Measurements from ENCODE around the gene HEXD.
"Not testable (repeated sequence)": the region's sequence is repeated elsewhere in the genome, so short reads cannot be mapped to it uniquely, and the experiment has no call there.

The HEXD gene

DNA sequence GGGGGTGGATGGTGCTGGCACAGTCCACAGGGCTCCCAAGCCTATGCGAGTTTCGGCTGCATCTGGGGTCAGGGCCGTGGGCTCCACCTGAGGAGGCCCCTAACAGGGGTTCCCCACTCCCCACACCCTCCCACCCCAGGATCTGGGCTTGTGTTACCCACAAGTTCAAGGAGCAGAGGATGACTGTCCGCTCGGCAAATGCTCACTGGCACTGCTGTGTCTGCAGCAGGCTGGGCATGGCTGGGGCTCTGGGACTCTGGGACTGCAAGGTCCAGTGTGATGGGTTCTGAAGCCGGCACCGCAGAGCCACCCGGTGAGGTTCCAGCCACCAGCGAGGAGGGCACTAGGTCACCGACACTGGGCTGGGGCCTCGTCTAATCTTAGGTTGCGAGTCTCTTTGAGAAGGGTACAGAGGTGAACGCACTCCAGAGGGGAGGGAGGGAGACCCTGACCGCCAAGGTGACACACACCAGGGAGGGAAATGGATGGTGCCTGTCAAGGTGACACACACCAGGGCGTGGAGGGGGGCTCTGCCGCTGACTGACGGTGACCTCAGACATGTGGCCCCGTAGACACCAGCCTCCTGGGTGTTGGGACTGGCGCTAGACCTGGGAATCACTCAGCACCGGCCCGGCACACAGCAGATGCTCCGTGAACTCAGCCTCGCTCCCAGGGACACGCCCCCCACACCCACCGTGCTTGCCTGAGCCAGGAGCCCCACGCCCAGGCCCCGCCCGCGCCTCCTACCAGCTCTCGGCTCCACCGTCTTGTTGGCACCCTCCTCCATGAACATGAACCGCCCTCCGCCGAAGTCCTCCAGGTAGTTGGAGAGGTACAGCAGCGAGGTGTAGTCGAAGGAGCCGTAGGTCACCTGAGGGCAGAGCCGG is 20.5 kb upstream of the HEXD start:
- no peak for DNase-seq

DNA sequence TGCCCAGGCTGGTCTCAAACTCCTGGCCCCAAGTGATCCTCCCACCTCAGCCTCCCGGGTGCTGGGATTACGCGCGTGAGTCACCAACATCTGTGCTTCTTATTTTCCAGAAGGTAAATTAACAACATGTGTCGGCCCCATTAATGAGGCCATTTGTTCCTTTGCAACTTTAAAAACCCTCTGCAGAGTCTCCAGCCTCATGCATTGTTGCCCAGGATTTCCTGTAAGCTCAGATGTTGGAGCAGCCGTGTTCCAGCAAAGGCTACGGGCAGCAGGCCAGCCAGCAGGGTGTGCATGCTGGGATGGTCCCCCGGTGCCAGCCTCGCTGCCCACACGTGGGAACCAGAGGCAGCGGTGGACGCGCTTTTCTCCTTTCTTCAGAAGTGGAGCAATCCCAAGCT is 19.1 kb upstream of the HEXD start:
- DNase-seq: peak in 6 of 14 donors; percentile 8 to 78 (median 16)

DNA sequence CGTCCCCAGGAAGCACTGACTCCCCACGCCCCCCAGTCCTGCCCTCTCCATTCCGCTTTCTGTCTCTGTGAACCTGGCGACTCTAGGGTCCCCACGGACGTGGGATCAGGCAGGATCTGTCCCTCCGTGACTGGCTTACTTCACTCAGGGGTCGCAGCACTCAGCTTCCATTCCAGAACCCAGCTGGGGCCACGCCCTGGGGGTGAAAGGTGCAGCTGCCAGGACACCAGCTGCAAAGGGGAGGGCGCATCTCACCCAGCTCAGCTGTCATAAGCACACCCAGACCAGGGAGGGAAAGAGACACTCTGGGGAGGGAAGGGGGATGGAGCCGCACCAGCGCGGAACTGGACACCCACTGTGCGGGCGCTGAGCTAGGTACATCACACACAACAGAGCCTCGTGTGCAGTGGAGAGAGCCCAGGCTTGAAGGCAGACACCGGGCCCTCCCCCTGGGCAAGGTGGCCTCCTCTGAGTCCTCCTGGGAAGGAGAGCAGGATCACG is 18.5 kb upstream of the HEXD start:
- no peak for DNase-seq

DNA sequence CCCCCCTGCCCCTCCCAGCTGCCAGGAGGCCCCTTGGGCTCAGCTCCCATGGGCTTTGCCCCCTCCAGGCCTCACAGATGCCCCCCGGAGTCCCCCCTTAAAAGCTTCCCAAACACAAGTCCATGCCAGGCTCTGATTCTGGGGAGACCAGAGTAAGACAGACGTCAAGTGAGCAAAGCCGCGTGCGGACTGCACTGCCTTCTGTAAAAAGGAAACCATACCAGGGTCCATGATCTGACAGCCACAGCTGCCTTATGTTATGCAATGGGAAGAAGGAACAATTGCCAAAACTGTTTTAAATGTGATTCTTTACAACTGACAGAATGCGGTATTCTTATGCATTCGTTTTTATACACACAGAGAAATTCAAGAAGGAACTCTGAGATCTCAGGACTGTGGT is 17.9 kb upstream of the HEXD start:
- no peak for DNase-seq

DNA sequence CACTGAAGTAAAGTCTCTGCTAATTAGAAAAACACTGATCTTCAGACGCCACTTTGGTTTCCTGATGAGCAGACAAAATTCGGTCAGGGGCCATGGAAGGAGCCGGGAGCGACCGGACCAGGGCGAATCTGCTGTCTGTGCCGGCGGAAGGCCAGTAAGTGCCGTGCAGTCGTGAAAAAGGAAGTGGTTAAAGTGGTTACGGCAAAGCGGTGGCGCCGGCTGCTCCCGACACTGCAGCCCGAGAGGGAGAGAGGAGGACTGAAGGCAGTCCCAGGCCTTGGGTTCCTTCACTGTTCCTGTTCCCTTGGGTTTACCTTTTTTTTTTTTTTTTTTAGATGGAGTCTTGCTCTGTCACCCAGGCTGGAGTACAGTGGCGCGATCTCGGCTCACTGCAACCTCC is 17.3 kb upstream of the HEXD start:
- peak in 7 of 14 donors; percentile 1 to 28 (median 16) for DNase-seq

DNA sequence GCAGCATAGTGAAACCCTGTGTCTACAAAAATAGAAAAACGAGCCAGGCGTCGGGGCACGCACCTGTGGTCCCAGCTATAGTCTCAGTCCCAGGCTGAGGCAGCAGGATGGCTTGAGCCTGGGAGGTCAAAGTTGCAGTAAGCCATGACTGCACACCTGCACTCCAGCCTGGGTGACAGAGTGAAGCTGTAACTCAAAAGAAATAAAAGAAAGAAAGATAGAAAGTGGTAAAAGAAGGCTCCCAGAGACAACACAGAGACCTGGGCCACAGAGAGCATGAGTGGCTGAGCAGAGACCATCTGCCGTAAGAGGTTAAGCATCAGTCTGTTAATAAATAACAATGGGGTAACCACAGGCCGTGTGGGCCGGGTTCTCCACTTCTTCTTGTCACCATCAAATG is 15.3 kb upstream of the HEXD start:
- no peak for DNase-seq

DNA sequence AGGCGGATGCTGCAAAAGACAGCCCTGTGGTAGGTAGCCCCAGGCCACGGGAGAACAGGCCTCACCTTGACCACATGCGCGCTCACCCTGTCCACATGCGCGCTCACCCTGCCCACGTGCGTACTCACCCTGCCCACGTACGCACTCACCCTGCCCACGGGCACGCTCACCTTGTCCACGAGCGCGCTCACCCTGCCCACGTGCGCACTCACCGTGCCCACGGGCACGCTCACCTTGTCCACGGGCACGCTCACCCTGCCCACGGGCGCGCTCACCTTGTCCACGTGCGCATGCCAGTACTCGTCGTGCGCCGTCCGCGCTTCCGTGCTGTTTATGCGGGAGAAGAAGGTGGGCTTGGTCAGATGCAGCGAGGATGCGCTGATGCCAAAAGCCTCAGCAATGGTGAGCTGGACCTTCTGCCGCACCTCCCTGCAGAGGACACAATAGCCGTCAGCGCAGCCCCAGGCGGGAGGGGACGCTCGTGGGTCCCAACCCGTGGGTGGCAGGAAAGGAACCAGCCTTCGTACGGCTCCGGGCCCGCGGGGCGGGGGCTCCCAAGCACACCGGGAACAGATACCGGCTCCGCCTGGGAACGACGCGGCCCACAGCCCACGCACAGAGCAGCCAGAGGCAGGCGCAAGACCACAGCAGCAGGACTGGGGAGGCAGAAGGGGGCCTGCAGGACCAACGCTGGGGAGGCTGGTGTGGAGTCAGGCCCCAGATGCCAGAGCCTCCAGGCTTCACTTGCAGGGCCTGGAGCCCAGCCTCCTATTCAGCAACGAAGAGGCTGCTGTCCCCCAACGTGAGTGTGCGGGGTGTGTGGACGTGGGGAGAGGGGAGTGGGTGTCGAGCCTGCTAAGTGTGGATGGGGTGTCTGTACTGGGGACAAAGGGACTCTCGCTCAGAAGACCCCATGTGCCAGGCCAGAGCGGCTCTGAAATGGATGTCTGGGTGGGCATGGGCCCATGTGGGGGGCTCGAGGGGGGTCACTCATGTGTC is 14.2 kb upstream of the HEXD start:
- no peak for DNase-seq

DNA sequence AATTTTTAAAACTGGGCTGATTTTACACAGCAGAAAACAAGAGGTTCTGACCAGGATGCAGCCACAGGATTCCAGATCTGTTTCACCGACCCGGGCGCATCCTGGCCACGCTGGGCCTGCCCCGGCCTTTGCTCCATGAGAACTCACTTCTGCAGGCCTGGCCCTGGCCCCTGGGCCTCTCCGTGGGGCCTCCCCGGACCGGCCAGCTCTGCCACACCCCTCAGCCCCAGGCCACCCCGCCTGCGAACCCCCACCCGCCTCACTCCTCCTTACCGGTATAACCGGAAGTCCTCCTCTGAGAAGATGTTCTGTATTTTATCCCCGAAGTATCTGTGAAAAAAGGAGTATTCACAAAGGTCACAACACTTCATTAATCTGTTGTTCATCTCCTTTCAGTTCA is 13.1 kb upstream of the HEXD start:
- no peak for DNase-seq

DNA sequence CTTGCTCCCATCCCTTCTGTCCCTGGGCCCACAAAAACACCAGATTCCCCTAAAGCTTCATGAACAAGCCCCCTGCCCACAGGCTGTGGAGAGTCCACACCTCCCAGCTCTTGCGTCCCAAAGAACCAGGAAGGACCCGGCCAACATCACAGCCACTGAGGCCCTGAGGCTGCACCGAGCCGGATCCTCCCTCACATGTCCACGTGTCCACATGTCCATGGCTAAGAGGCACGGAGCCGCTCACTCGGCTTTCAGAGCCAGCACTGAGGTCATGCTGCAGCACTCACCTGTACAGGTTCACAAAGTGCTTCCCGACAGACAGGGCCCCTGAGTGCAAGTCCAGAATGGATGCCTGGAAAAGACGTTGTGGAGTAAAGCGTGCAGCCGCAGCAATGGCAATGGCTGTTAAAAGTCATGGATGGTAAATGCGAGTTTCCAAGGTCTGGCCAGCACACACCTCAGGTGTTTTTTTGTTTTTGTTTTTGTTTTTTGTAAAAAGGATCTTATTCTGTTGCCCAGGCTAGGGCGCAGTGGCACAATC is 11.9 kb upstream of the HEXD start:
- no peak for DNase-seq

DNA sequence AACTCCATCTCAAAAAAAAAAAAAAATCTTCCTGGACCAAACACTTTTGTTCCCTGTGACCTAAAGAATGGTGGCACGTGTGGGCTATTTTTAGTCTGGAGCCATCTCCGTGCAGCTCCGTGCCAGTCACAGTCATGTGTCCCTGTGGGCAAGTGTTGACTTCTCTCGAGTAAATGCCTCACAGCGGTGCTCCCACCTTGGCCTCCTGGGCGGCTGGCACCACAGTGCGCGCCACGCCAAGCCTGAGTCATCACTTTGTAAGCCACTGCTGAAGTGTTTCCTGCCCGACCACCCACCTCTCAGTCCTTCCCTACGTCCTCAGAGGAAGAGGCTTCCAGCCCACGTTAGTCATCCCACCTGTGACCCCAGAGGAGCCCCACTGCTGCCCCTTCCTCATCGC is 10.9 kb upstream of the HEXD start:
- DNase-seq: no peak

DNA sequence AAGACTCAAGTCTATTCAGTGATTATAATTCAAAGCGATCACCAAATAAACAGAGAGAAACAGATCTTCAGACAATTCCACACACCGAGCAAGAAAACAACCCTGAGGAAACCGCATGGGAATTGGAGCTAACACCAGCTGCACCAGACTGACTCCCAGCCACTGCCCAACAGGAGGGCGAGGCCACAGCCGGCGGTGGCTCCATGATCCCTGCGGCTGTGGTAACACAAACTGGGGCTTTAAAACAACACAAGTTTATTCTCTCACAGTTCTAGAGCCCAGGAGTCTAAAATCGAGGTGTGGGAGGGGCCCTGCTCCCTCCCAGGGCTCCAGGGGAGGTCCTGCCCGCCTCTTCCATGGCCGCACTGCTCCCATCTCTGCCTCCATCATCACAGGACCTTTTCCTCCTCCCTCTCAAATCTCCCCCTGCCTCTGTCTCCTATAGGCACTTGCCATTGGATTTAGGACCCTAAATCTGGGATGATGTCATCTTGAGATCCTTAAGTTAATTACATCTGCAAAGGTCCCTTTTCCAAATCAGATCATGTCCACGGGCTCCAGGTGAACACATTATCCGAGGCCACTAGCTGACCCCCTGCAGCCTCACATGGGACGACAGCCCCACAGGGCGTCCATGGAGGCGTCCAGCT is 9.7 kb upstream of the HEXD start:
- DNase-seq: no peak

DNA sequence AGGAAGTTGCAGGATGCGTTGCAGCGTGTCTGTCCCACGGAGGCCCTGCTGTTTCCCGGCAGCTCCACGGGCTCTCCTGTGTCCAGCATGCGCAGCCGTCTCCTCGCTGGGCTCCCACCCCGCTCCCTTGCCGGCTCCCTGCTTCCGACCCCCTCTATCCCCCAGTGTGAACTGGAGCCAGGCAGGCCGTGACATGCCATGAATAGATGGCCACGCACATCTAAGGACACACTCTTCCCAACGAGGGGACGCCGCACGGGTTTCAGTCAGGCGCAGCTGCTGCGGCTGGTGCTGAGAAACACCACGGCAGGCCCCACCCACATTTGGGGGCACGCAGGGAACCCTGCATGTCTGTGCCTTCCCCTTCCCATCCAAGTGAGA is 9.2 kb upstream of the HEXD start:
- no peak for DNase-seq

DNA sequence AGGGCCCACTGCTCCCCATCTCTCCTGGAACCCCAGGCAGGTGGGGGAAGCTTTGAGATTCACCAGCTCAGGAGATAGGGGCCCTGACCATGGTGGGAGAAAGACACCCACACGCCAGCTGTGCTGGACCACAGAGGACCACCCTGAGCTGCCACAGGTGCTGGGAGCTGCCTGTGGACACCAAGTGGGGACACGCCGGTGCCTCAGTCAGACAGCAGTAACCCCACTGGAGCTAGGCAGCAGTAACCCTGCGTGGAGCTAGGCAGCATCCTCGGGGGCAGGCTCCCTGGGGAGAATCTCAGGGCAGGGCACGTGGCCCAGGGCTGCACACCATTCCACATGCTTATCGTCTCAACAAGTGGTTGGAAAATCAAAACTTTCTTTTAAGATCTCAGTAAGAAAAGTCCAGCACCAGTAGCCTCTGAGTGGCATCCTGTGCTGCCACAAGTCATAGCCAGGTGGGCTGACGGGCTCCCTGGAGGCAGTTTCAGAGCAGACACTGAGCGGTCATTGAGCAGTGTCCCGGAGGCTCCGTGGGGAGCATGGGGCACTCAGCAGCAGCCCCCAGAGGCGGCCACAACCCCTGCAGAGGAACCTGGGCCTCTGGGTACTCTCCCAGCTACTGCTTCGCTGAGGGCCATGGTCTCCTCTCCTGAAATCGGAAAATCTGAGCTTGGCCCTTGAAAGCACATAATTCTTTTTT is 8.0 kb upstream of the HEXD start:
- DNase-seq: no peak

DNA sequence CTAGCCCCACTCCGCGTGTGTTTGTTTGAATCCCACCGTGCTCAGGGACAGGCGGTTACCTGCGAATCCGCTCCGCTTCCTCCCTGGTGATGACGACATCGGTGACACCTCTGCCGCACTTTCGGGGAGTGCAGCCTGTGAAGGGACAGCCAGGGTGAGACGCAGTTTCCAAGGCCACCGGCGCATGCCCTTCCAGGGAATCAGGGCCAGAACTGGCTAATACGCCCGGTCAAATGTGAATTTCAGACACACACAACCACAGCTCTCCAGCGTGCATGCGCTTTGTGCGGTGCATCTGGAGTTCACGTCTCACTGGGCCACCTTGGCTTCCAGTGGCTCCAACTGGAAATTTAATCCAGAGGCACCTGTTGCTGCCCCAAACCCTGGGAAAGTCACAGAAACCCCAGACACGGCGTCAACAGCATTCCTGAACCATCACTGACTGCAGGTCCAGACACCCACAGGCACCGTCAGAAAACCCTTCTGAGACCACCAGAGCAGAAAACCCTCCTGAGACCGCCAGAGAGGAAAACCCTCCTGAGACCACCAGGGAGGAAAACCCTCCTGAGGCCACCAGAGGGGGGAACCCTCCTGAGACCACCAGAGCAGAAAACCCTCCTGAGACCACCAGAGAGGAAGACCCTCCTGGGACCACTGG is 6.6 kb upstream of the HEXD start:
- DNase-seq: no peak

DNA sequence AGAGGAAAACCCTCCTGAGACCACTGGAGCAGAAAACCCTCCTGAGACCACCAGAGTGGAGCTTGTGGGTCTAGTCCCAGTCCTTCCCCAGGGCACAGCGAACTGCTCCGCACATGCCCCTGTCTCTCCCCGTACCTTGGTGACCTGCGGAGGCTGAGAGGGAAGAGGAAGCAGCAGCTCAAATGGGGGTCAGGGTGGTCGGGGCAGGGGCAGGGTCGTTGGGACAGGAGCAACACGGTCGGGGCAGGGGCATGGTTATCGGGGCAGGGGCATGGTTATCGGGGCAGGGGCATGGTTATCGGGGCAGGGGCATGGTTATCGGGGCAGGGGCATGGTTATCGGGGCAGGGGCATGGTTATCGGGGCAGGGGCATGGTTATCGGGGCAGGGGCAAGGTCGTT is 6.1 kb upstream of the HEXD start:
- DNase-seq: not testable (repeated sequence)

DNA sequence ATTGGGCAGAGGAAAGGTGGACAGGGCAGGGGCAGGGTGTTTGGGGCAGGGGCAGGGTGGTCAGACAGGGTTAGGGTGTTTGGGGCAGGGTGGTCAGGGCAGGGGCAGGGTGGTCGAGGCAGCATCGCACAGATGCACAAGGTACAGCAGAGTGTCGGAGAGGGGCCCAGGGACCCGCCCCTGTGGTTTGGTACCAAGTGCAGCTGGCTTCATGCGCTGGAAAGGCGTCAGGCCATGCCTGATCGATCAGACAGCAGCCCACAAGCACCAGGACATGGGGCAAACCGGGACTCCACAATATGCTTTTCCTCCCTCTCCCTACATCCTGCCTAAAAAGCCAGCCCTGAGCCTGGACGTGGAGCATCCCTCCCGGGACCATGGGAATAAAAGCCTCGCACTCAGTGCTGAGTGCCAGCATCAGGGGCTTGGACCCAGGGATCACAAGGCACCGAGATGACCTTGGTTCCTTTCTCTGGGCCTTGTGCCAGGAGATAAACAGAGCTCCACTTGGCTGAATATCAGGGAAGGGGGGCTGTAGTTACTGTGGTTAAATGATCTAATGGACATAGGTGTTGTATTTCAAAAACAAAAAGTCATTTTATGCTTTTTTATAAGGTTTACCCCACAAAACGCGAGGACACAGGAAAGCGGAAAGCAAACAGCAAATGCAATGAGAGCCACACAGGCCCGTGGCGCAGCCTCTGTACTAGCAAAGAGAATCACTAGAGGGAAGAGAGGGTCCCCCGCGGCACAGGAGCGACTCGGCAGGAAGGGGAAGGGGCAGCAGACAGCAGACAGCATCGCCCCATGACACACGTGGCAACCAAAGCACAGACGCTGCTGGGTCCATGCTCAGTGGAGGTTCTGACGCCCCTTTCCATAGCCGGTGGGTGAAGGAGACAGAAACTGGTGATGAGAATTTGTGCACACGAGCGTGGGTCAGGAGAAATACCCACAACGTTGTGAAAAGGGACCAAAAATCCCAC is 5.3 kb upstream of the HEXD start:
- no peak for DNase-seq

DNA sequence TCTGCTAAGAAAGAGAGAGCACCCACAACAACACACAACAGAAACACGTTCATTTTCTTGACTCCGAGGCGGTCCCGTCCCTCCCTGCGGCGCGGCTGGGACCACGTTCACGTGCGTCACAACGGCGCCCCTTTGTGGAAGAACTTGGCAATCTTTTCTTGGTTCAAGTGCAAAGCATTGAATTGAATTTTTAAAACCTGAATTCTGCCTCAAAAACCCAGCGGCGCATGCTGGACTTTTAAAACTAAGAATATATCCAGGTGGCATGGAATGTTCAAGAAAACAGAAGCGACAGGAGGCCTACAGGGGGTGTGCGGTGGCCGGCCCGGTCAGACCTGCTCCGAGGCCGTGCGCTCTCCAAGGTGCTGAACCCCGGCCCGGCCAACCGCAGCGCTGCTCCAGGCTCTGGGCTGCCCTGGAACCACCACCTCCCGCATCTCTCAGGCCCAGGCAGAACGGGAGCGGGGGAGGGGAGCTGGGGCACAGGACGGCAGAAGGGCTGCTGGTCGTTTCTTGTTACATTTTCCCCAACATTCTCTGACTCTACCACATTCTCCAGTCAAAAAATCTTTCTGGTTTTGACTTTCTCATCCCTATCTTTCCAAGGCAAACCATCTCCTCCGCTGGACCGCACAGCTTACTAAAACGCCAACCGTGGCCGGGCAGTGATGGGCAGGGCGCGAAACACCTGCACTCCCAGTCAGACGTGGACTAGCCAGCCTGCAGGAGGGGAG is 3.4 kb upstream of the HEXD start:
- DNase-seq: peak in 13 of 14 donors; percentile 8 to 79 (median 47)

DNA sequence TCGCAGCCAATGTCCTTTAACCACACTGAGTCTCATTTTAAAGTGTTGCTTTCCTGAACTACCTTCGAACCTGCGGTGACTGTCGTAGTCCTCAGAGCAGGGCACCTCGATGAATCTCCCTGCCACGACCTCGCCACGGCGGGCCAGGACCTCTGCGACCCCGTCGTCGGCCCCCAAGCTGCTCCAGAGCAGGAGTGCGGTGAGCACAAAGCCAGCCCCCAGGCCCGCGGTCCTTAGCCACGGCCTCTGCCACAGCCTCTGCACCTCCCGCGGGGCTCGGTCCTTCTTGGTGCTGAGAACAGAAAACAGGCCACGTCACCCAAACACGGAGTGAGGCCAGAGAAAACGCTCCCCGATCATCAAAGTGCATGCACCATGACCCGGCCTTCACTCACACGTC is 2.8 kb upstream of the HEXD start:
- no peak for DNase-seq

DNA sequence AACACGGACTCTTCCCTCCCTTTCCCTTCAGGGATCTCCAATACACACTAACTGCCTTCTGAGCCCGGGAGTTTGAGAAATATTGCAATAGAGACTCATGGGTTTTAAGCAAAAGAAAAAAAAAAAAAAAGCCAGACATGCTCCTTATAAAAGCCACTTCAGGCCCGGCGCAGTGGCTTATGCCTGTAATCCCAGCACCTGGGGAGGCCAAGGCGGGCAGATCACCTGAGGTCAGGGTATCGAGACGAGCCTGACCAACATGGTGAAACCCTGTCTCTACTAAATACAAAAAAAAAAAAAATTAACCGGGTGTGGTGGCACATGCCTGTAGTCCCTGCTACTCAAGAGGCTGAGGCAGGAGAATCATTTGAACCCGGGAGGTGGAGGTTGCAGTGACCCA is 2.4 kb upstream of the HEXD start:
- no peak for DNase-seq

Data from C1 segment of cervical spinal cord (tissue), 14 donors.